LoVo (cell line): Measurements from ENCODE around the gene TMEM51.

Source experiments
- DNase-seq: peaks from one replicate; pipeline ENCODE4 v3.0.0-alpha.2; 2016; ENCODE audit warnings: low spot score

TMEM51 gene

DNA sequence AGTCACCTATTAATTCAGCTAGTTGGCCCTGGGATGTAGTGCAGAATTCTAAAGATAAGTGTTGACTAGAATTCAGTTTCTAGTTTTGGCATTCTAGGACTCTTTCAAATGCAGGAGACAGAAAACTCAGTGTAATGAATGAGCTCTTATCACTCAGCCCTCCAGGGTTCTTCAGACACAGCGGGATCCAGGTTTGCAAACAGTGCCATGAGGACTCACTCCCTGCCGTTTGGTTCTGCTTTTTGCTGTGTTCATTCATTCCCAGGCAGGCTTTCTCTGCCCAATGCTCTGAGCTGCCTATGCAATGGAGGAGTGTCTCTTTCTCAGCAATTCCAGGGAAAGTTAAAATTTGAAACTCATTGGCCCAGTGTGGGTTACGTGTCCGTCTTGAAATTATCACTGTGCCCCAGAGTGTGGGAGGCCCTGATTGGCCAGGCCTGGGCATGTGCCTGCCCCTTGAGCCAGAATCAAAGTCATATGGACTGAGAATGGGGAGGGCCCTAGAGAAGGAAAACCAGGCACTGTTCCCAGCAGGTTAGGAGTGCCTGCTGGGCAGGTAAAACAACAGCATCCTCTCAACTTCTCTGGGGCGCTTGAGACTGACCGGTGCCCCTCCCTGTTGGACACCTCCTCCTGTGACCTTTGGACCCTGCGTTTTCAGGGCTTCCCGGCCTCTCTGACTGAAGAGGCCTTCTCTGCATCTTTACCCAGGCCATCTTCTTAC, 43.4 kb downstream of the TMEM51 start:
- DNase-seq, result peak; percentile 77

GRCh38 chr1:15197591-15198447, 44.3 kb downstream of the TMEM51 start:
- no peak for DNase-seq

DNA sequence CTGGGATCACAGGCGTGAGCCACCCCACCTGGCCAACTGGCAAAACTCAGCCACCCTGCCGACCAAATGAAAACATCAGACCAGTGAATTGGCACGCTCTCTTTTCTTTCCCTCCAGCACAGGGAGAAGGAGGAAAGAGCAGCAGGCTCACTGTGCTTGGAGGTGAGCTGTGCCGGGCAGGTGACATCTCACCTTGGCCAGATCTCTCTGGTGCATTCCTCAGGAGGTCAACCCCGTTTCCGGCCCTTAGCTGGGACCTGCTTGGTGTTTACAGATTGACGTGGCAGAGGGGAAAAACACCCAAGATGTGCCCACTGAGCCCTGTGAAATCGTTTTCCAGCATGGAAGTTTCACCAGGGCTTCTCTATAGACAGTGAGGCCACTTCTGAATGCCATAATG, 45.1 kb downstream of the TMEM51 start:
- DNase-seq, result no peak

GRCh38 chr1:15201221-15201620, 47.7 kb downstream of the TMEM51 start:
- no peak for DNase-seq

GRCh38 chr1:15201849-15202551, 48.5 kb downstream of the TMEM51 start:
- DNase-seq, result peak; percentile 64

DNA sequence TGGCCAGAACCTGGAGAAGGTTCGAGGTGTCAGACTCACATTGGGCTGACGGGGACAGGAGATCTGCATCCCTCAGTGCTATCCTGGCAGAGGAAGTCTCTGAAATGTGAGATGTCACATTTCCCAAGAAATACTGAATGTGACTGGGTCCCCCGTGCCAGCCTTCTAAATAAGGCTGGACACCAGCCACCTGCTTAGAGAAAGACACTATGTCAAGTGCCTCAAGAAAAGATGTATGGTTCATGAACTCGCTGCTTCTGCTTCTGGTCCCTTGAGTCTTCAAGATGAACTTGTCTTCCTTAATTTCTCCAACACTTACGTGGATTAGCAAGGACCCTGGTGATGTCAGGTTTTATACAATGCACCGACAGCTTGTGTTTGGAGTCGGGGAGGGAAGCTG, 51.4 kb downstream of the TMEM51 start:
- no peak for DNase-seq

DNA sequence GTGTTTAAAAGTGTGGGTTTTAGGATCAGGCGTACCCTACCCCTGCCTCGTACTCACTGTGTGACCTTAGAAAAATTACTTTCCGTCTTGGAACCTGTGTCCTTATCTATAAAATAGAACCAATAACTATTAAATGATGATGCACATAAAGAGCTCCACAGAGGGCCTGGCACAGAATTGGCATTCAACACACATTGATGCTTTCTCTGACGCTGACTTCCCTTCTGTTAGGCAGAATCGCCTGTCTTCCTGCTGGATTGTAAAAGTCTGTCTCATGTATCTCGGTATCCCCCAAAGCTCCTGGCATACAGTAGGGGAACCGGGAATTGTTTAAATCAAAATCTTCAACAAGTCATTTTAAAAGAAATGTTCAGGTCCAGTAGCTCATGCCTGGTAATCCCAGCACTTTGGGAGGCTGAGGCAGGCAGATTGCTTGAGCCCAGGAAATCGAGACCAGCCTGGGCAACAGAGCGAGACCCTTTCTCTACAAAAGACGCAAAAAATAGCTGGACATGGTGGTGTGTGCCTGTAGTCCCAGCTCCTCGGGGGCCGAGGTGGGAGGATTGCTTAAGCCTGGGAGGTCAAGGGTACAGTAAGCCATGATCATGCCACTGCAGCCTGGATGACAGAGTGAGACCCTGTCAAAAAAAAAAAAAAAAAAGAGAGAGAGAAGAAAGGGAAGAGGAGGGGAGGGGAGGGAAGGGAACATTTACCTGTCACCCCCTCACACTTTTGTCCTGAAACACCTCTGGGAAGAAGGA, 52.2 kb downstream of the TMEM51 start:
- no peak for DNase-seq

GRCh38 chr1:15206418-15207030, 53.0 kb downstream of the TMEM51 start:
- no peak for DNase-seq

DNA sequence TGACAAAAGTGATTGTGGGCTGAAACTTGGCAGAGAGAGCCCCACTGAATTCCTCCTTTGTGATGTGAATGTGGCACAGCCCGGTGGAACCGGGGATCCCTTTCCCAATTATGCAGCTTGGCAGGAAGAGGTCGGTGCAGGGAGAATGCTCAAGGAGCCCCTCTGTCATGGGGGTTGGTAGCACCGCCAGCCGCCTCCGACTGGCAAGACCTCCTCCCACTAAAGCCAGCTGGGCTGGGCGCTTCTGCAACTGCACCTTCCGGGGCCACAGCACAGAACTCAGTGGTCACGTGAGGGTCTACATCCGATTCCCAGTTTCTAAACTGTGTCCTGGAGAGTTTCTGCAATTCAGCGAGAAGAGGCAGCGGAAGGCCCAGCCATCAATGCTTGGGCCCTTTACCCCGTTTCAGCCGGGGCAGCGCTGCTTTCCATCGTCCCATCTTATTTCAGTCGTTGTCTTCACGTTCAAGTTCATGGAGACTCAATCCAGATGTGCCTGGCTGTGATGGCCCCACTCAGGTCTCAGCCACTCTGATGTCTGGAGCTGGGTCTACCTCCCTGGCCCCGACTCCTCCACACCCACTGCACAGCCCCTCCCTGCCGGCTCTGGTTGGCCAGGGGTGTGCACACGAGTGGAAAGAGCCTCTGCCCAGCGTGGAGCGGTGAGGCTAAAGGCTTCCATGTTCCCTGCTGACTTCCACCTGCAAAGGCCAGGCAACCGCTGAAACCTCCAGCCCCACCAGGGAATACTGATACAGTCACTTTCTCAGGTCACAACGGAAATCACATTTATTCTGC, 53.7 kb downstream of the TMEM51 start:
- DNase-seq, result no peak

DNA sequence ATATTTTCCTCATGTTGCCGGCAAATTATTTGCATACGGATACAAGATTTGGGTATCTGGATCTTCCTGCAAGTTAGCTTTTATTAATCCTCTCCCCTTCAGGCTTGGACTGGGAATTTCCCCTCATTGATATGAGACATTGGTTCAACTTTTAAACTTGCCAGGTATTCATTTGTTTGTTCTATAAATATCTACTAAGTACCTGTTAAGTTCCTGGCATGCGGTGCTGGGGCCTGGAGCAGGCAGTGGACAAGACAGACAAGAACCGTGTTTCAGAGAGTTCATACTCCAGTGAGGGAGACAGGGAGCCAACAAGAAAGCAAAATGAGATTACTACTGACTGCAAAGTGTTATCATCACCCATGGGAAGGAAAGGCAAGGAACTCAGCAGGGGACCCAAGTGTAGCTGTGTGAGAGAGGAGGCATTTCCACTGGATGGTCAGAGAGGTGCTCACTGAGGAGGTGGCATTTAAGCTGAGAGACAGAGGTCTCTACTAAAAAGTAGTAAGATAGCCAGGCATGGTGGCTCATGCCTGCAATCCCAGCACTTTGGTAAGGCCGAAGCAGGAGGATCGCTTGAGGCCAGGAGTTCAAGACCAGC, 54.4 kb downstream of the TMEM51 start:
- DNase-seq, result no peak

DNA sequence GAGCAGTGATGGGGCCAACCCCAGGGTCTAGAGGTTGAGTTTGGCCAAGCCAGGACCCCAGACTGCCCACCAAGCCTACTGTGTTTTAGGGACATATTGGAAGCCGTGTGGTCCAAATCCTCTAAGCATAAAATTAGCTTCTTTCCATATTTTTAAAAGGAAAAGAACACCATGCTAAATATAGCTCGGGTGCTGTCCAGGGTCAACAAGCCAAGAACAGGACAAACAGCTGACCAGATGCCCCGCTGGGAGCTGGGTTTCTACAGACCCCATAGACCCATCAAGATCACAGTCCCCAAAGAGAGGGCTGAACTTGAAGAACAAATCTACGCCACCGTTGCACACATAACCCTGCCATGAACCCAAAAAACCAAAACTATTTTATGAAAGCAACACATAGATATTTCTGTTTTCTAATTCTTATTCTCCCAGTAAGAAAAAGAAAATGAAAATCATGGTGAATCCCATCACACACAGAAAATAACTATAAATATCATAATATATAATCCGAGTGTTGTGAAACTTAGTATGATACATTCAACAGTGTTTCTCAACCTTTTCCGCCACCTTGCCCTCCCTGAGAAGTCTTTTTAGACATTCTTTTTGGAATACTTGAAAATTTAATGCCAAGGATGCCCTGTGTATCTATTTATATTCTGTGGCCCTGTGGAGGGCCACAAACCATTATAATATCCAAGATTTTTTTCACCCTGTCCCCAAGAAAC, 57.3 kb downstream of the TMEM51 start:
- DNase-seq, result no peak

GRCh38 chr1:15211424-15211823, 57.9 kb downstream of the TMEM51 start:
- DNase-seq, result no peak

GRCh38 chr1:15212216-15212953, 58.8 kb downstream of the TMEM51 start:
- no peak for DNase-seq

DNA sequence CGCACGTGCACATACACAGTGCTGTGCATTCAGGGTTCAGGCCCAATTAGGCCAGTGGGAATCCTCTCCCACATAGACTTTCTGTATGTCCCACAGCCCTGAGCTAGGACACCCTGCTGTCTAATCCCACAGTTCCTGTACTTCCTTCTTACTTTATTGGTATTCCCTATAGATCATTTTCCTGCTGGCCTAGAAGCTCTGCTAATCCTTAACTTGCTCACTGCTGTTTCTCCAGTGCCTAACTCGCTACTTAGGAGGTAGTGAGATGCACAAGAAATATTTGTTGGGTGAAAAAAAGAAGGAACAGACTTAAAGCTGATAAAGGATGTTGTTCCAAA, 59.4 kb downstream of the TMEM51 start:
- no peak for DNase-seq

- DNase-seq, result no peak
These were observed 59.8 kb downstream of the TMEM51 start for GRCh38 chr1:15213341-15213821.

DNA sequence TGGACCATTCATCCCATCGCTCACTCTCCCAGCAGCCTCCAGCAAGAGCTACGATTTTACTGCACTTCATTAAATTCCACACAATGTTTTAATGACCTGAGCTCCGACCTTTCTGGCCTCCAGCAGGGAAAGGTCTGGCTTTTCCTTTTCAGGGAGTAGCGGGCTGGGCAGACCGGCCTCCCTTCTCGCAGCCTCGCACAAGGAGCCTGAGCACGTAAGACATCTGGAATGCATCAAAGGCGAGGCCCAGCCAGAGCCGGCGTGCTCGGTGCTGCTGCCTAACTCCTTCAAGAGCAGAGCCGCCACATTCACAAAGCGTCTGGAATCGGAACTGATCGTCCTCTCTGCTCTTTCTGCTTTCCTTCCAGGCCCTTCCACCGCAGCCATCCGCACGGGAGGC, 61.0 kb downstream of the TMEM51 start:
- DNase-seq, result no peak

DNA sequence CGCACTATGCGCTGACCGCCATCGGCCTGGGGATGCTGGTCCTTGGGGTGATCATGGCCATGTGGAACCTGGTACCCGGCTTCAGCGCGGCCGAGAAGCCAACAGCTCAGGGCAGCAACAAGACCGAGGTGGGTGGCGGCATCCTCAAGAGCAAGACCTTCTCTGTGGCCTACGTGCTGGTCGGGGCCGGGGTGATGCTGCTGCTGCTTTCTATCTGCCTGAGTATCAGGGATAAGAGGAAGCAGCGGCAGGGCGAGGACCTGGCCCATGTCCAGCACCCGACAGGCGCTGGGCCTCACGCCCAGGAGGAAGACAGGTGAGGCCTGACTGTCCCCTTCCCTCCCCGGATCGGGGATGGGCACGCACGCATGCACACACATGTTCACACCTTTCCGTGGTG, 61.6 kb downstream of the TMEM51 start:
- no peak for DNase-seq

DNA sequence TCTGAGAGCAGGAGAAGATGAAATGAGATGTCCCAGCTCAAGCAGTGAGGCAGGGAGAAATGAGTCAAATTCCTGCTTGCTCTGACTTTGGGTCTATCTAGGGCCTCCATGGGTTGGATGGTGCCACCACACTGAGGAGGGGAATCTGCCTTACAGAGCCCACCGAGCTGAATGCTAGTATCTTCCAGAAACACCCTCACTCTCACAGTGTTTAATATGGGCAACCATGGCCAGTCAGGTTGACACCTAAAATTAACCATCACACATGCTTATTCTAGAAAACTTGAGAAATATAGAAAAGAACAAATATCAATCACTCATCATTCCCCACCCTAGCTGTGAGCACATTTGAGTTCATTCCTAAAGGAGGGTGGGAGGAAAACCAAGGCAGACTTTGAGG, 64.1 kb downstream of the TMEM51 start:
- no peak for DNase-seq
